Natural killer cell (primary cell): ENCODE data around the gene TTLL11. TPM values are rescaled to one million over a fixed set of nuclear protein-coding genes. Genes with fewer than 3 reads are reported as not detected.

Source experiments
- ATAC-seq, 3 donors: fragments of 150-1000 bp in 2 of 3; fragments of 200-7000 bp in 1 of 3; cut with Tn5 transposase; 1 replicate in 1 of 3; 2 replicates in 2 of 3; pipeline ENCODE4 v1.10.0; 2021; ENCODE audit warnings: mild to moderate bottlenecking in 2 of 3, moderate library complexity in 2 of 3
- DNase-seq, 2 donors: peaks; one replicate each; pipeline versions ENCODE4 v3.0.0 to v3.0.0-alpha.2; 2013 to 2021; ENCODE audit warnings: mixed read lengths in 1 of 2
- H3K27ac ChIP-seq: one replicate; pipeline ENCODE4 v1.5.1; 2013; ENCODE audit warnings: mild to moderate bottlenecking, low read length
- H3K27me3 ChIP-seq: one replicate; pipeline ENCODE4 v1.6.1; 2013; ENCODE audit warnings: low read length; ENCODE audit not compliant: control insufficient read depth, insufficient read depth
- H3K36me3 ChIP-seq: one replicate; pipeline ENCODE4 v1.6.1; 2013; ENCODE audit warnings: low read length; ENCODE audit not compliant: control insufficient read depth, insufficient read depth
- H3K4me1 ChIP-seq: one replicate; pipeline ENCODE4 v1.6.1; 2013; ENCODE audit warnings: low read length; ENCODE audit not compliant: control insufficient read depth, insufficient read depth
- H3K4me3 ChIP-seq: one replicate; pipeline ENCODE4 v1.5.1; 2013; ENCODE audit warnings: low read length
- H3K9me3 ChIP-seq: one replicate; pipeline ENCODE4 v1.6.1; 2013; ENCODE audit warnings: low read length; ENCODE audit not compliant: control insufficient read depth, insufficient read depth
- H3K27ac Mint-ChIP-seq, 2 donors: one replicate each; pipeline ENCODE4 v1.8.0; 2022; ENCODE audit warnings: mild to moderate bottlenecking in 2 of 2, mixed read lengths in 2 of 2, moderate library complexity in 1 of 2
- H3K27me3 Mint-ChIP-seq, 2 donors: one replicate each; pipeline ENCODE4 v1.8.0; 2022; ENCODE audit warnings: low read depth in 2 of 2, mixed read lengths in 2 of 2
- H3K36me3 Mint-ChIP-seq: one replicate; pipeline ENCODE4 v1.8.0; 2022; ENCODE audit warnings: mixed read lengths
- H3K4me1 Mint-ChIP-seq, 2 donors: one replicate each; pipeline ENCODE4 v1.8.0; 2022; ENCODE audit warnings: mixed read lengths in 2 of 2
- H3K4me3 Mint-ChIP-seq: one replicate; pipeline ENCODE4 v1.8.0; 2022; ENCODE audit warnings: mild to moderate bottlenecking, moderate library complexity, mixed read lengths
- H3K9me3 Mint-ChIP-seq, 2 donors: one replicate each; pipeline ENCODE4 v1.8.0; 2022; ENCODE audit warnings: mixed read lengths in 2 of 2
- WGBS: methylation state at CpG from one replicate; pipeline ENCODE4 v1.1.7; 2013; ENCODE audit warnings: missing lambda C conversion rate; ENCODE audit not compliant: insufficient coverage; 5-methylcytosine and 5-hydroxymethylcytosine counted together
- intact Hi-C: fragments of 100-400 bp; cut with micrococcal nuclease; formaldehyde crosslinking; loops from one replicate; pipeline ENCODE4 v1.14.2; 2022
- total RNA-seq, 4 donors: library from RNA; stranded (reverse); fragments of 120-200 nt in 1 of 4; gene quantifications; one replicate each; pipeline versions ENCODE4 v1.2.3 to v1.2.4, GENCODE V29; 2013 to 2022
- TF ChIP-seq, protein P1 (sequence below): fragments of 200-600 bp; IDR thresholded peaks from one replicate; pipeline ENCODE4 v1.8.0; 2022; ENCODE audit warnings: antibody characterized with exemption

TTLL11 gene
- total RNA-seq, 3 donors from 2014 or later (not counting 1 experiment from before 2014, with no cell fraction given): 3.4 to 4.6 (median 3.6) TPM

DNA sequence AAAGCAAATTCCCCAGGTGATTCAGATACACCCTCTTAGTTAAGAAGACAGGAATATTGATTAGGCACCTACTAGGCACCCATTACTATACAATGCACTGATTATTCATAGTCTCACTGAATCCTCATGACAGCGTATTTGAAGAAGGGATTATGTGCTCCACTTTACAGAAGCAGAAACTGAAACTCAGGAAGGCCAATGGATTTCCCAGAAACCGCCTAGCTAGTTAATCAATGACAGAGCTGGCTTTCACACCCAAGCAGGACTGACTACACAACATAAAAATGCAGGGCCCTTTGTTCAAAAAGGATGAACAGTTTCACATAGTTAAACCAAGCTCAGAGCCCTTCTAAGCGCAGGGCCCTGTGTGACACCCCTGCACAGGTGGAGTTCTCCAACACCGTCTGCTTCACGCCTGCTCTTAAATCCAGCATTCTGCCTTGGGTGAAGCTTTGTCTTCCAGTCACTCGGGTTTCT is 117.3 kb downstream of the TTLL11 start:
- ATAC-seq (no peak), DNase-seq (no peak)
- no peaks in the 10 kb centered on the region for H3K36me3 ChIP-seq
- no peaks in the 10 kb centered on the region for H3K4me1 Mint-ChIP-seq
- 93% methylated on average over 6 of the region's 6 CpGs for WGBS
- peaks cover 3% of the 10 kb centered on the region for H3K36me3 Mint-ChIP-seq
- H3K4me3 ChIP-seq: no peak overlapping the region
- no peaks in the 10 kb centered on the region for H3K9me3 ChIP-seq
- no peaks in the 10 kb centered on the region for H3K9me3 Mint-ChIP-seq
- H3K27me3 ChIP-seq: no peaks in the 10 kb centered on the region
- no peaks in the 10 kb centered on the region for H3K4me1 ChIP-seq
- H3K27me3 Mint-ChIP-seq: peaks cover 0 to 3% of the 10 kb centered on the region in 2 donors
- intact Hi-C loops: no loop called here
- no peak overlapping the region for H3K27ac Mint-ChIP-seq
- TF ChIP-seq, protein P1, sequence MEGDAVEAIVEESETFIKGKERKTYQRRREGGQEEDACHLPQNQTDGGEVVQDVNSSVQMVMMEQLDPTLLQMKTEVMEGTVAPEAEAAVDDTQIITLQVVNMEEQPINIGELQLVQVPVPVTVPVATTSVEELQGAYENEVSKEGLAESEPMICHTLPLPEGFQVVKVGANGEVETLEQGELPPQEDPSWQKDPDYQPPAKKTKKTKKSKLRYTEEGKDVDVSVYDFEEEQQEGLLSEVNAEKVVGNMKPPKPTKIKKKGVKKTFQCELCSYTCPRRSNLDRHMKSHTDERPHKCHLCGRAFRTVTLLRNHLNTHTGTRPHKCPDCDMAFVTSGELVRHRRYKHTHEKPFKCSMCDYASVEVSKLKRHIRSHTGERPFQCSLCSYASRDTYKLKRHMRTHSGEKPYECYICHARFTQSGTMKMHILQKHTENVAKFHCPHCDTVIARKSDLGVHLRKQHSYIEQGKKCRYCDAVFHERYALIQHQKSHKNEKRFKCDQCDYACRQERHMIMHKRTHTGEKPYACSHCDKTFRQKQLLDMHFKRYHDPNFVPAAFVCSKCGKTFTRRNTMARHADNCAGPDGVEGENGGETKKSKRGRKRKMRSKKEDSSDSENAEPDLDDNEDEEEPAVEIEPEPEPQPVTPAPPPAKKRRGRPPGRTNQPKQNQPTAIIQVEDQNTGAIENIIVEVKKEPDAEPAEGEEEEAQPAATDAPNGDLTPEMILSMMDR: no peak
- H3K4me3 Mint-ChIP-seq: no peak overlapping the region
- H3K27ac ChIP-seq: no peak overlapping the region

DNA sequence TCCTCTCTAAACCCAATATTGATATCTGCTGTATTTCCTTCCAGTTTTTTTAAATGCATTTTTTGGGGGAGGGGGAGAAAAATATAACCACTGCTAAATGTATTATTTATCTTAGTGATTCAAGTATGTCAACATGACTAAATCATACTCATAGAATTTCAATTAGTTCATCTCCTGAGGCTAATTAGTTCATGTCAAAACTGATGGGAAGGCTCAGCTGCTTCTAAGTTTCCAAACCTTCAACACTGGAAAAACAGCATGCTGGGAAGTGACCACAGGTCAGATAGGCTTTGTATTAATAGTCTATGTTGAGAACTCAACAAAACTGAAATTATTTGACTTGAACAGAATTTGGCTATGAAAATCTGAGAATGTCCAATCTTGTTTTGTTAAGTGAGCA is 118.7 kb downstream of the TTLL11 start:
- DNase-seq (no peak), ATAC-seq (no peak)
- H3K27me3 Mint-ChIP-seq: no peaks in the 10 kb centered on the region
- H3K9me3 ChIP-seq: no peaks in the 10 kb centered on the region
- intact Hi-C loops: no loop called here
- TF ChIP-seq, protein P1: no peak
- H3K36me3 ChIP-seq: no peaks in the 10 kb centered on the region
- H3K36me3 Mint-ChIP-seq: no peaks in the 10 kb centered on the region
- no peaks in the 10 kb centered on the region for H3K4me1 Mint-ChIP-seq
- no peaks in the 10 kb centered on the region for H3K9me3 Mint-ChIP-seq
- H3K4me3 Mint-ChIP-seq: no peak overlapping the region
- H3K27ac Mint-ChIP-seq: no peak overlapping the region
- H3K4me1 ChIP-seq: no peaks in the 10 kb centered on the region
- no peak overlapping the region for H3K27ac ChIP-seq
- no peak overlapping the region for H3K4me3 ChIP-seq
- no peaks in the 10 kb centered on the region for H3K27me3 ChIP-seq

DNA sequence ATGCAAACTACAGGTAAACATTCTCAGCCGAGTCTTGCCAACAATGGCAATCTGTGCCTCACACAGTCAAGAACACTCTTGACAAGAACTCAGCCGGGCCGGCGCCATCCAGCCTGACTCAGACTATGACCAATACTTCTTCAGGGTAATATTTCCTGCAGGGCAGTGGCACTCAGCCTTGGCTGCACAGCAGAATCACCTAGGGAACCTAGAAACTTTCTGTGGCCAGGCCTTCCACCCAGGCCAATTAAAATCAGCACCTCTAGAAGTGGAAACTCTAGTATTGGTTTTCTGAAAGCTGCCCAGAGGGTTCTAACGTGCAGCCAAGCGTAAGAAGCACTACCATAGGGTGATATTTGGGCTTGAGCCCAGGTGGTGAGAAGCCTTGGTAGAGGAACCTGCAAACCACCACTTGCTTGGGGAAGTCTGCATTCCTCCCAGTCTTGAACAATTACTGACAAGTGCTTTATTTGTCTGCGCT is 120.6 kb downstream of the TTLL11 start:
- H3K27me3 ChIP-seq: no peaks in the 10 kb centered on the region
- no peak for DNase-seq
- Mint-ChIP-seq H3K27me3 (no peaks in the 10 kb centered on the region), H3K4me3 (no peak overlapping the region), H3K4me1 (no peaks in the 10 kb centered on the region), H3K9me3 (no peaks in the 10 kb centered on the region), H3K36me3 (no peaks in the 10 kb centered on the region), H3K27ac (no peak overlapping the region)
- ATAC-seq: no peak
- no peak overlapping the region for H3K27ac ChIP-seq
- WGBS: 86% methylated on average over 7 of the region's 7 CpGs
- no peaks in the 10 kb centered on the region for H3K4me1 ChIP-seq
- intact Hi-C loops: no loop called here
- no peaks in the 10 kb centered on the region for H3K36me3 ChIP-seq
- TF ChIP-seq, protein P1: no peak
- no peaks in the 10 kb centered on the region for H3K9me3 ChIP-seq
- no peak overlapping the region for H3K4me3 ChIP-seq

DNA sequence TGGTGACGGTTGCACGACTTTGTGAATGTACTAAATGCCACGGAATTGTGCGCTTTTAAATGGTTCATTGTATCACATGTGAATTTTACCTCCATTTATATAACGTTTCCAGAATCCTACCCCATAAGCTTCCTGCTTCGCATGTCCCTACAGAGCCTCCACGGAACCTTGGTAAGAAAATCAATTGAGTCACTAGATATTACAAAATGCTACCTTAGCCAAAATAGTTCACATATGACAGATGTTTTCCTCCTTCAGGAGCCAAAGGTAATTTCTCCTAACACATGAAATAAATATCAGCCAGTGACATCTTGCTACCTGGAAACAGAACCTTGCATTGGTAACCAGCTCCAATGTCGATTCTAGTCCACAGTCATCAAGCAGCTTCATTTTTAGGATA is 125.1 kb downstream of the TTLL11 start:
- H3K27me3 ChIP-seq: no peaks in the 10 kb centered on the region
- Mint-ChIP-seq H3K9me3 (no peaks in the 10 kb centered on the region), H3K4me3 (no peak overlapping the region), H3K36me3 (no peaks in the 10 kb centered on the region), H3K4me1 (no peaks in the 10 kb centered on the region), H3K27ac (no peak overlapping the region), H3K27me3 (no peaks in the 10 kb centered on the region)
- H3K27ac ChIP-seq: no peak overlapping the region
- ATAC-seq: no peak
- WGBS: 96% methylated on average over 8 of the region's 8 CpGs
- no peaks in the 10 kb centered on the region for H3K4me1 ChIP-seq
- intact Hi-C loops: no loop called here
- no peaks in the 10 kb centered on the region for H3K36me3 ChIP-seq
- H3K4me3 ChIP-seq: no peak overlapping the region
- TF ChIP-seq, protein P1: no peak
- DNase-seq: no peak
- no peaks in the 10 kb centered on the region for H3K9me3 ChIP-seq
